PC-9 (cell line): ENCODE measurements around the gene ACYP2. TPM values are rescaled to one million over a fixed set of nuclear protein-coding genes. Genes with fewer than 3 reads are reported as not detected.
"Not testable (repeated sequence)": the region's sequence is repeated elsewhere in the genome, so short reads cannot be mapped to it uniquely, and the experiment has no call there.

ENCODE experiments used
- BruUV-seq: library from RNA; stranded (reverse); fragments of 400-500 nt; replicated peaks from 2 replicates; lab custom pipeline; 2021; lab: Mats Ljungman, UMichigan
- CTCF ChIA-PET: fragments of 300-600 bp; sonication (Branson Sonifier 250); formaldehyde crosslinking; loops from one replicate; lab custom pipeline; 2022; ENCODE audit warnings: antibody characterized with exemption; lab: Charles Lee
- POLR2A ChIA-PET: fragments of 300-600 bp; sonication (Branson Sonifier 250); formaldehyde crosslinking; loops from one replicate; lab custom pipeline; 2022; ENCODE audit warnings: antibody characterized with exemption; ENCODE audit not compliant: unreplicated experiment; lab: Charles Lee
- DNase-seq, 2 experiments: peaks; one replicate each; pipeline versions ENCODE4 v3.0.0 to v3.0.0-alpha.2; 2015 to 2022; ENCODE audit warnings: mixed read lengths in 1 of 2
- H2AFZ ChIP-seq: fragments of 200-600 bp; sonication (generic); 2 replicates; pipeline ENCODE4 v1.8.1; 2017; ENCODE audit warnings: antibody characterized with exemption
- H3F3A ChIP-seq: fragments of 200-600 bp; sonication (generic); 2 replicates; pipeline ENCODE4 v1.8.1; 2017; ENCODE audit warnings: antibody characterized with exemption, mild to moderate bottlenecking, low read depth; ENCODE audit not compliant: insufficient read depth
- H3K27ac ChIP-seq: fragments of 200-600 bp; sonication (generic); 2 replicates; pipeline ENCODE4 v1.6.1; 2016; ENCODE audit warnings: mixed run types
- H3K27me3 ChIP-seq: fragments of 200-600 bp; sonication (generic); 2 replicates; pipeline ENCODE4 v1.6.1; 2016; ENCODE audit warnings: low read depth, mixed run types; ENCODE audit not compliant: insufficient read depth
- H3K36me3 ChIP-seq: fragments of 200-600 bp; sonication (generic); 2 replicates; pipeline ENCODE4 v1.6.1; 2016; ENCODE audit warnings: low read depth, mixed run types
- H3K4me1 ChIP-seq: fragments of 200-600 bp; sonication (generic); replicated peaks from 2 replicates; pipeline ENCODE4 v1.6.1; 2016; ENCODE audit warnings: mixed run types; ENCODE audit not compliant: insufficient read depth
- H3K4me2 ChIP-seq: fragments of 200-600 bp; sonication (generic); 2 replicates; pipeline ENCODE4 v1.6.1; 2017; ENCODE audit warnings: mixed run types
- H3K4me3 ChIP-seq: fragments of 200-600 bp; sonication (generic); 2 replicates; pipeline ENCODE4 v1.6.1; 2016; ENCODE audit warnings: mixed run types
- H3K79me2 ChIP-seq: fragments of 200-600 bp; sonication (generic); 2 replicates; pipeline ENCODE4 v1.6.1; 2017; ENCODE audit warnings: low read depth, mixed run types
- H3K9me2 ChIP-seq: fragments of 200-600 bp; sonication (generic); 2 replicates; pipeline ENCODE4 v1.8.1; 2017; ENCODE audit warnings: mild to moderate bottlenecking; ENCODE audit not compliant: insufficient read depth
- H3K9me3 ChIP-seq: fragments of 200-600 bp; sonication (generic); 2 replicates; pipeline ENCODE4 v1.8.1; 2016; ENCODE audit warnings: low read depth; ENCODE audit not compliant: insufficient read depth
- H4K20me1 ChIP-seq: fragments of 200-600 bp; sonication (generic); 2 replicates; pipeline ENCODE4 v1.8.1; 2017; ENCODE audit not compliant: insufficient read depth
- CTCF ChIP-seq: fragments of 200-600 bp; sonication (generic); conservative IDR thresholded peaks from 2 replicates; pipeline ENCODE4 v1.6.1; 2017; ENCODE audit warnings: mixed run types, antibody characterized with exemption, mild to moderate bottlenecking, moderate library complexity
- EZH2 ChIP-seq: fragments of 200-600 bp; sonication (generic); IDR thresholded peaks from 2 replicates; pipeline ENCODE4 v1.8.0; 2017; ENCODE audit warnings: antibody characterized with exemption, low read depth
- intact Hi-C: fragments of 100-400 bp; cut with micrococcal nuclease; formaldehyde crosslinking; loops from one replicate; pipeline ENCODE4 v1.10.0; 2022; ENCODE audit not compliant: unreplicated experiment
- total RNA-seq: library from RNA; stranded (reverse); gene quantifications from 2 replicates; pipeline ENCODE4 v1.2.3, GENCODE V29; 2021

Gene ACYP2
- total RNA-seq, 1 experiment from 2014 or later = 25.9 TPM

DNA sequence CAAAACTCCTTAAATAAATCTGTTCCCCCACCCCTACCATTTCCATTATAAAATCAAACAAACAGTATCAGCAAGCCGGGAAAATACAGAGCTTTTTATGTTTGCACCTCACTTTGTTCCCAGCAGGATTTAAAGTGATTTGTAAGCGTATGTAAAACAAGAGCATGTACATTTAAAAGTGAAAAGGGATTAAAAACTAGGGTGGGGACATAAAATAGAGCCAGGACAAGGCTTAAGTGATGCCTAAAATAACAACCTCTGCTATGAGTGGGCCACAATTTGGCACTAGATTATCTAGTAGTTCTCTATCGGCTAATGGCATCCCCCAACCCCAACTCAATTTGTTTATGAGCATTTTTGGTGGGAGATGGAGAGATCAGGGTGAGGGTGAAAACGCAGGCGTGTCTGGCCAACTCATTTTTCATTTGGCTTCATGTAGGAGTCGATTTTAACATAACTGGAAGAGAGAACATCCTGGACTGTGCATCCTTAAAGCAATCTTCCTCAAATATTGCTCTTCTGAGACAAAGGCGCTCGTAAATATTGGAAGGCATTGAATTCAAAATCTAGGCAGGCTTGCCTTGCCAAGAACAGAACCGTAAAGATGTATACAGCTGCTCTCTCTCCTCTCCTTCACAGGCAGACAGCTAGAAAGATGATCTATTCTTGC, 175.1 kb downstream of the ACYP2 start:
- Histone ChIP-seq H3K27me3 (no peaks in the 10 kb centered on the region), H3K27ac (no peak overlapping the region), H3K79me2 (no peaks in the 10 kb centered on the region), H3K4me3 (no peak overlapping the region), H3K9me2 (no peaks in the 10 kb centered on the region; the same call in 1 of the 2 replicates), H3K36me3 (no peaks in the 10 kb centered on the region), H4K20me1 (no peaks in the 10 kb centered on the region), H3K4me2 (no peak overlapping the region), H3K9me3 (no peaks in the 10 kb centered on the region), H3F3A (no peaks in the 10 kb centered on the region), H3K4me1 (no peaks in the 10 kb centered on the region; the same call in 1 of the 2 replicates), H2AFZ (no peak overlapping the region)
- CTCF ChIA-PET = no interaction called here
- TF ChIP-seq EZH2 (no peak), CTCF (no peak)
- no TSS peak for BruUV-seq
- peak in 1 of 2 experiments; percentile 33 for DNase-seq
- intact Hi-C loops = no loop called here
- POLR2A ChIA-PET = no interaction called here

GRCh38 chr2:54294665-54295064, 179.2 kb downstream of the ACYP2 start:
- intact Hi-C loops, H3K4me3 ChIP-seq, H3K79me2 ChIP-seq, H3K9me3 ChIP-seq, H3F3A ChIP-seq, H2AFZ ChIP-seq, H4K20me1 ChIP-seq, H3K36me3 ChIP-seq, DNase-seq, BruUV-seq, H3K4me1 ChIP-seq, H3K27ac ChIP-seq, H3K27me3 ChIP-seq, POLR2A ChIA-PET, H3K4me2 ChIP-seq, H3K9me2 ChIP-seq: not testable (repeated sequence)
- CTCF ChIA-PET = interaction anchor here (0.7 kb wide), 1 partner anchor 208 kb away, joined by 3 read pairs; no protein-coding TSS in a partner anchor

- H3F3A ChIP-seq = no peaks in the 10 kb centered on the region
- intact Hi-C loops = no loop called here
- no peaks in the 10 kb centered on the region for H3K27me3 ChIP-seq
- TF ChIP-seq EZH2 (no peak), CTCF (no peak)
- H4K20me1 ChIP-seq = no peaks in the 10 kb centered on the region
- no TSS peak for BruUV-seq
- no peak overlapping the region for H3K4me3 ChIP-seq
- H3K27ac ChIP-seq = no peak overlapping the region
- H3K9me2 ChIP-seq = no peaks in the 10 kb centered on the region
- no peaks in the 10 kb centered on the region for H3K36me3 ChIP-seq
- H3K4me1 ChIP-seq = no peaks in the 10 kb centered on the region; the same call in 1 of the 2 replicates
- no peaks in the 10 kb centered on the region for H3K9me3 ChIP-seq
- CTCF ChIA-PET = no interaction called here
- H3K4me2 ChIP-seq = no peak overlapping the region
- H2AFZ ChIP-seq = no peak overlapping the region
- DNase-seq = no peak
- POLR2A ChIA-PET = no interaction called here
- no peaks in the 10 kb centered on the region for H3K79me2 ChIP-seq
Observed at GRCh38 chr2:54295911-54296310, 180.5 kb downstream of the ACYP2 start.

DNA sequence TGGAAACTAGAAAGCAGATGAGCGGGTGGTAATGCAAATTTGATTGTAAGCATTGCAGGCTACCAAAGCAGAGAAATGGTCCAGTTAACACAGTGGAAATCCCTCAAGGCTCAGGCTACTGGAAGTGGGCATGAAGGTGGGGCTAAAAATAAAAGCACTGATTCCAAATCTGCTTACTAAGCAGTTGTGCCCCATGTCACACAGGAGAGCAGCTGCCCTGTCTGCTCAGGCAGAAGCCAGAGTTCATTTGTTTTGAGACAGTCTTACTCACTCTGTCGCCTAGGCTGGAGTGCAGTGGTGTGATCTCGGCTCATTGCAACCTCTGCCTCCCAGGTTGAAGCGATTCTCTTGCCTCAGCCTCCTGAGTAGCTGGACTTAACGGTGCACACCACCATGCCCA, 183.1 kb downstream of the ACYP2 start:
- TF ChIP-seq EZH2 (no peak), CTCF (no peak)
- Histone ChIP-seq H3K36me3 (no peaks in the 10 kb centered on the region), H3K9me3 (no peaks in the 10 kb centered on the region), H3K79me2 (no peaks in the 10 kb centered on the region), H3K4me1 (no peaks in the 10 kb centered on the region; the same call in 1 of the 2 replicates), H3K4me2 (no peak overlapping the region), H3F3A (no peaks in the 10 kb centered on the region), H2AFZ (no peak overlapping the region), H4K20me1 (no peaks in the 10 kb centered on the region), H3K4me3 (no peak overlapping the region), H3K9me2 (no peaks in the 10 kb centered on the region; the same call in 1 of the 2 replicates), H3K27me3 (no peaks in the 10 kb centered on the region), H3K27ac (no peak overlapping the region)
- no TSS peak for BruUV-seq
- no peak for DNase-seq
- intact Hi-C loops = no loop called here
- ChIA-PET POLR2A (no interaction called here), CTCF (no interaction called here)
